Measurements from ENCODE around the gene DDX10. TPM values are rescaled to one million over a fixed set of nuclear protein-coding genes. Genes with fewer than 3 reads are reported as not detected.

The DDX10 gene
- polyA plus RNA-seq, 1 donor (not counting 4 experiments of a cell fraction or from before 2014, with no cell fraction given), result 32.3 TPM

DNA sequence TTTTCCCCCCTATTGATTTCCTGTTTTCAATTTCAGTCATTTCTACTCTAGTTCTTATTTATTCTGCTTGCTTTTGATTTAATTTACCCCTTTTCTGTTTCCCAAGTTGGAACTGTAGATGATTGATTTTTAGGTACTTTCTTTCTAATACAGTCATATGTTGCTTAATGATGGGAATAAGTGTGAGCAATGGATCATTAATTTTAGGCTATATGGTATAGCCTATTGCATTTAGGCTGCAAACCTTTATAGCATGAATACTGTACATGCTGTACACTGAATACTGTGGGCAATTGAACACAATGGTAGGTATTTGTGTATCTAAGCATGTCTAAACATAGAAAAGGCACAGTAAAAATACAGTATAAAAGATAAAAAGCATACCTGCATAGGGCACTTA lies 44.9 kb downstream of the DDX10 start:
- Histone ChIP-seq H3K9ac (ENCODE audit: control insufficient read depth, extremely low read depth, insufficient read depth, low read length) (no peak overlapping the region), H3K79me2 (ENCODE audit: control insufficient read depth, insufficient read depth, low read length) (peaks cover 14% of the 10 kb centered on the region), H3K9me3 (ENCODE audit: control insufficient read depth, low read depth, low read length) (peaks cover 7% of the 10 kb centered on the region), H2AFZ (ENCODE audit: control insufficient read depth, low read length) (no peak overlapping the region), H3K4me1 (ENCODE audit: control insufficient read depth, extremely low read depth, insufficient read depth, low read length) (no peaks in the 10 kb centered on the region), H3K27me3 (ENCODE audit: control insufficient read depth, extremely low read depth, insufficient read depth, low read length) (no peaks in the 10 kb centered on the region), H3K9me1 (ENCODE audit: control insufficient read depth, extremely low read depth, insufficient read depth, low read length) (no peaks in the 10 kb centered on the region), H3K36me3 (ENCODE audit: control insufficient read depth in 2 of 2, extremely low read depth in 1 of 2, insufficient read depth in 2 of 2, low read length in 2 of 2) (peaks cover 3 to 18% of the 10 kb centered on the region in 2 experiments), H3K4me3 (ENCODE audit: control insufficient read depth in 2 of 3, extremely low read depth in 1 of 3, insufficient read depth in 2 of 3, low read depth in 1 of 3, low read length in 3 of 3) (no peak overlapping the region), H3K27ac (ENCODE audit: control insufficient read depth, insufficient read depth, low read length) (no peak overlapping the region), H4K20me1 (ENCODE audit: control insufficient read depth, extremely low read depth, insufficient read depth, low read length) (no peaks in the 10 kb centered on the region), H3K4me2 (ENCODE audit: control insufficient read depth, extremely low read depth, insufficient read depth, low read depth, low read length) (no peak overlapping the region)
- no peak for DNase-seq (ENCODE audit: low read depth, low spot score)
- TF ChIP-seq, protein P1, sequence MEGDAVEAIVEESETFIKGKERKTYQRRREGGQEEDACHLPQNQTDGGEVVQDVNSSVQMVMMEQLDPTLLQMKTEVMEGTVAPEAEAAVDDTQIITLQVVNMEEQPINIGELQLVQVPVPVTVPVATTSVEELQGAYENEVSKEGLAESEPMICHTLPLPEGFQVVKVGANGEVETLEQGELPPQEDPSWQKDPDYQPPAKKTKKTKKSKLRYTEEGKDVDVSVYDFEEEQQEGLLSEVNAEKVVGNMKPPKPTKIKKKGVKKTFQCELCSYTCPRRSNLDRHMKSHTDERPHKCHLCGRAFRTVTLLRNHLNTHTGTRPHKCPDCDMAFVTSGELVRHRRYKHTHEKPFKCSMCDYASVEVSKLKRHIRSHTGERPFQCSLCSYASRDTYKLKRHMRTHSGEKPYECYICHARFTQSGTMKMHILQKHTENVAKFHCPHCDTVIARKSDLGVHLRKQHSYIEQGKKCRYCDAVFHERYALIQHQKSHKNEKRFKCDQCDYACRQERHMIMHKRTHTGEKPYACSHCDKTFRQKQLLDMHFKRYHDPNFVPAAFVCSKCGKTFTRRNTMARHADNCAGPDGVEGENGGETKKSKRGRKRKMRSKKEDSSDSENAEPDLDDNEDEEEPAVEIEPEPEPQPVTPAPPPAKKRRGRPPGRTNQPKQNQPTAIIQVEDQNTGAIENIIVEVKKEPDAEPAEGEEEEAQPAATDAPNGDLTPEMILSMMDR (optimal IDR thresholded peaks at IDR 0.05 in 1 of 3, IDR thresholded peaks at IDR 0.05 in 1 of 3, conservative IDR thresholded peaks at IDR 0.05 in 1 of 3; ENCODE audit: extremely low read depth in 1 of 3, insufficient read depth in 2 of 3, low read length in 3 of 3), result no peak
- TF ChIP-seq EZH2 (IDR thresholded peaks at IDR 0.05; ENCODE audit: low read length), result no peak
- dilution Hi-C loops (cut with MboI; ENCODE audit: extremely low pct_ligation_motif_present, low sequenced_read_pairs), result no loop called here
- no peak for FAIRE-seq

DNA sequence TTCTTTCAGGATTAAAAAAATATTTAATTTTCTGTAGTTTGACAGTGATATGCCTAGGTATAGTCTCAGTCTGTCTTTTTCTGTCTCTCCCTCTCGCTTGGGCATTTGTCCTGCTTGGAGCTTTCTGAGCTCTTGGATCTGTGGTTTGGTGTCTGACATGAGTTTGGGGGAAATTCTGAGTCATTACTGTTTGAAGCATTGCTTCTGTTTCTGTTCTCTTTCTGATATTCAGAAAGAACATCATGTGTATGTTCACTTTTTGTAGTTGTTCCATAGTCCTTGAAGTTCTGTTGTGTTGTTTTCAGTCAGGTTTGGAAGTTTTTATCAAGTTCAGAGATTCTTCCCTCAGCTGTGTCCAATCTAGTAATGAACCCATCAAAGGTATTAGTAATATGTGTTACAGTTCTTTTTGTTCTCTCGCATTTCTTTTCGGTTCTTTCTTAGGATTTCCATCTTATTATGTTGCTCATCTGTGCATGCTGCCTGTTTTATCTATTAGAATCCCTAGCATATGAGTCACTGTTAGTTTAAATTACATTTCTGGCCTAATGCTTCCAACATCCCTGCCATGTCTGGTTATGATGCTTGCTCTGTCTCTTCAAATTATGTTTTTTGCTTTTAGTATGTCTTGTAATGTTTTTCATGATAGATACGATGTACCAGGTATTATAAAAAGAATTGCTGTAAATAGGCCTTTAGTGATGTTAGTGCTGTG lies 48.4 kb downstream of the DDX10 start:
- Histone ChIP-seq H3K36me3 (ENCODE audit: control insufficient read depth in 2 of 2, extremely low read depth in 1 of 2, insufficient read depth in 2 of 2, low read length in 2 of 2) (peaks cover 0 to 10% of the 10 kb centered on the region in 2 experiments), H3K9me3 (ENCODE audit: control insufficient read depth, low read depth, low read length) (peaks cover 4% of the 10 kb centered on the region), H3K27ac (ENCODE audit: control insufficient read depth, insufficient read depth, low read length) (no peak overlapping the region), H3K9ac (ENCODE audit: control insufficient read depth, extremely low read depth, insufficient read depth, low read length) (no peak overlapping the region), H2AFZ (ENCODE audit: control insufficient read depth, low read length) (no peak overlapping the region), H3K9me1 (ENCODE audit: control insufficient read depth, extremely low read depth, insufficient read depth, low read length) (no peaks in the 10 kb centered on the region), H3K4me2 (ENCODE audit: control insufficient read depth, extremely low read depth, insufficient read depth, low read depth, low read length) (no peak overlapping the region), H3K4me3 (ENCODE audit: control insufficient read depth in 2 of 3, extremely low read depth in 1 of 3, insufficient read depth in 2 of 3, low read depth in 1 of 3, low read length in 3 of 3) (no peak overlapping the region), H4K20me1 (ENCODE audit: control insufficient read depth, extremely low read depth, insufficient read depth, low read length) (no peaks in the 10 kb centered on the region), H3K27me3 (ENCODE audit: control insufficient read depth, extremely low read depth, insufficient read depth, low read length) (no peaks in the 10 kb centered on the region), H3K79me2 (ENCODE audit: control insufficient read depth, insufficient read depth, low read length) (peaks cover 14% of the 10 kb centered on the region), H3K4me1 (ENCODE audit: control insufficient read depth, extremely low read depth, insufficient read depth, low read length) (peaks cover 4% of the 10 kb centered on the region)
- DNase-seq (ENCODE audit: low read depth, low spot score), result no peak
- peak; percentile 55 for FAIRE-seq
- TF ChIP-seq, protein P1 (optimal IDR thresholded peaks at IDR 0.05 in 1 of 3, IDR thresholded peaks at IDR 0.05 in 1 of 3, conservative IDR thresholded peaks at IDR 0.05 in 1 of 3; ENCODE audit: extremely low read depth in 1 of 3, insufficient read depth in 2 of 3, low read length in 3 of 3), result no peak
- no peak for TF ChIP-seq EZH2 (IDR thresholded peaks at IDR 0.05; ENCODE audit: low read length)
- dilution Hi-C loops (cut with MboI; ENCODE audit: extremely low pct_ligation_motif_present, low sequenced_read_pairs), result no loop called here
